NCI-H2029 treated with DMSO at 0.1 percent for 48 hours (cell line): Measurements from ENCODE around the gene TREML4.
"Not testable (repeated sequence)": the region's sequence is repeated elsewhere in the genome, so short reads cannot be mapped to it uniquely, and the experiment has no call there.

ENCODE experiments used
- DNase-seq: peaks from one replicate; lab custom pipeline; 2025; lab: John Stamatoyannopoulos, UW

The TREML4 gene, protein sequence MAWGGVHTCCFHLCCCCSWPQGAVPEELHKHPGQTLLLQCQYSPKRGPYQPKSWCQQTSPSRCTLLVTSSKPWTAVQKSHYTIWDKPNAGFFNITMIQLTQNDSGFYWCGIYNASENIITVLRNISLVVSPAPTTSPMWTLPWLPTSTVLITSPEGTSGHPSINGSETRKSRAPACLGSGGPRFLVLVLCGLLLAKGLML

DNA sequence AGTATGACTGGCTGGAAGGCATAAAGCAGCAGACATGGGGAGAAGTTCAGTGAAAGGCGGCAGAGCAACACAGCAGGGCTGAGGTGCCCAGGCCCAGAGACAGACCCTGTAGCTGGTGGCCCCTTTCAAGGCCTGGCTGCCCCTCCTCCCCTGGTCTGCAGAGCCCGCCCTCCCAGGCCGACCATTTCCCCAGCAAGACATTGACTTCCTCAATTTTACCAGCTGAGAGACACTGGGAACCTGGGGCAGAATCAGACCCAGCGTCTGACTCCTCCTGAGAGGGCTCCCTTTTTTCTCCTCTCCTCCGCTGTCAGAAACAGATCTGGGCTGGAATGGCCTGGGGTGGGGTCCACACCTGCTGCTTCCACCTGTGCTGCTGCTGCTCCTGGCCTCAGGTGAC lies at the start of gene TREML4:
Gene TREML4, plus strand, starts transcription at position 254 of the 400 bp plus-strand sequence. Its CDS starts 79 bp downstream, at position 333.
- no peak for DNase-seq

DNA sequence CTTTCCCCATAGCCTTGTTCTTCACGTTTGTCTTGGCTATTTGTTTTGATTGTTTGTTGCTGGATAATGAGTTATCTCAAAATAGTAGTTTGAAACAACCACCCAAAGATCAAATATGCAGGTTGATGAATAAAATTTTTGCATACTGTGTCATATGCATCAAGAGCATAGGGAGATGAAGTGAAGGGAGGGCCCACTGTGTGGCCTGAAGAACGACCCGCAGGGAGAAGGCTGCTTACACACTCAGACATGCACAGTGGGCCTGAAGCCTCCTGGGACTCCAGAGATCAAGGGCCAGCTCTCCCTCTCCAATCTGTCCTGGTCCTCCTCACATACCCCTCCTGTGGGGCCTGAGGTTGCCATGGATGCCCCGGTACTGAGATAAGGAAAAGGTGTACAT lies 49.0 kb upstream of the TREML4 start:
- DNase-seq, result no peak

DNA sequence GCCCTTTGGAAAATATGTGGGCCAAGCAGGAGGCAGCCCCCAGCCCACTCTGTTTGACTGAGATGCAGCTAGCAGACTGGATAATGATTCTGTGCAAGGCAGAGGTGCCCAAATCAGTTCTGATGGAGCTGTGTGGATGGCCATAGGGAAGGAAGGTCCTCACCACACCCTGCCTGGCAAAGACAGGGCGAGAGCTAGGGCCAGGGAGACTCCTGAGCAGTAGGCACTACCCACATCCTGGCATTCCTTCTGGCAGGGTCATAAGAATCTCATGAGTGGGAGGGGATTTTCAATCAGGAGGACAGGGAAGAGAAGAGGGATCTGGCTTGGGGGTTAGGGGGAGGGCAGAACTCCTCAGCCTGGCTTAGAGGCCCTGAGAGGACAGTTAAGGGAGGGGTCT lies 46.6 kb upstream of the TREML4 start:
- DNase-seq, result no peak

DNA sequence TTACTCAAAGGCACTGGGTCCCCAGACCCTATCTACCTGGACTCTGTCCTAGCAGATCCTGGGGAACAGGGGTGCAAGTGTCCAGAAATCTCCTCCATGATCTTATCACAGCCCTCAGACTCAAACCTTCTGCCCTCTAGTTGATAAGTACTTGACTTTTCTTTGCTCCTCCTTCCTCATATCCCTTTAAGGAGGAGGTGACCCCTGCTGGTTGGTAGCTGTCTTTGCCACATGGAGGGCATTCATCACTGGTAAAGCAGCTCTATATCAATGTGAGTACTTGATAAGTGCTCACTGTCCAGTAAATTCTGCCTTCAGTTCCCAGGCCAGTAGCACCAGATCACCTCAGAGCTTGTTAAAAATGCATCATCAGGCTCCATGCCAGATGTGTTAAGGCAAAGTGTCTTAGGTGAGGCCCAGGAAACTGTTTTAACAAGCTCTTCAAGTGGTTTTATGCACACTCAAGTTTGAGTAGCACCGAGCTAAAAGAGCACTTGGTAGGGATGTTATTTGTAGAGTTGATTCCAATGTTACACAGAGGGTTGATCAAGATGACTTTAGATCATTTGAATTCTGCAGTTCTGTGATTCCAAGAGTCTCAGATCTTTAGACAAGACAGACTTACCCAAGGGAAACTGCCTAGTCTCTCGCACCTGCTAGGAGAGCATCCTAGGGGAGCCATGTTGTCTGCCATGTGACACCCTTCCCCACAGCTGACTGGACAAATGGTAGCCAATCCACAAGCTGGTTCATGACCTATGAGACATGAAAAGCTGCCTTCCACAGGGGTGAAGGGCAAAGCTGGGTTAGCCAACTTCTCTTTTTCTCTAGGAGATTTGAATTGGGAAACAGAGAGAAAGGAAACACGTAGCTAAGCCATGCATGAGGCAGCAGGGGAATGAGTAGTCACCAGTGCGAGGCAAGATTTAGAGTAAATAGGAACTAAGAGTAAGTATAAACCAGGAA lies 45.8 kb upstream of the TREML4 start:
- DNase-seq, result peak; percentile 79

DNA sequence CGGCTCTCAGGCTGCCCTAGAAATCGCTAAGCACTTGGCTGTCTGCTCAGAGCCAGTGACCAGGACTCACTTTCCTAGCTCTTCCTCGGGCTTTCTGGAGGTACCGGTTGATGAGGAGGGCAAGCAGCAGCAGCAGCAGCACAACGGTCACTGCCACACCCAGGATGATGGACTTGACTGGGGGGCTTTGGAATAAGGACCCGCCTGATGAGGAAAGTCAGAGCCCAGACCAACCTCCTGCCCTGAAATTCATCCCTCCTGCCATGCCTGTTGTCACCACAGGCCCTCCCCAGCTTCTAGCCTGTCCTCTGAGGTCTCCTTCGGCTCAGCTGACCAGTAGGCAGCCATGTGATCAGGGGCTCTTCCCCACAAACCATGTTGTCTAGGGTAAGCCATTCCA lies 43.4 kb upstream of the TREML4 start:
- DNase-seq, result no peak

DNA sequence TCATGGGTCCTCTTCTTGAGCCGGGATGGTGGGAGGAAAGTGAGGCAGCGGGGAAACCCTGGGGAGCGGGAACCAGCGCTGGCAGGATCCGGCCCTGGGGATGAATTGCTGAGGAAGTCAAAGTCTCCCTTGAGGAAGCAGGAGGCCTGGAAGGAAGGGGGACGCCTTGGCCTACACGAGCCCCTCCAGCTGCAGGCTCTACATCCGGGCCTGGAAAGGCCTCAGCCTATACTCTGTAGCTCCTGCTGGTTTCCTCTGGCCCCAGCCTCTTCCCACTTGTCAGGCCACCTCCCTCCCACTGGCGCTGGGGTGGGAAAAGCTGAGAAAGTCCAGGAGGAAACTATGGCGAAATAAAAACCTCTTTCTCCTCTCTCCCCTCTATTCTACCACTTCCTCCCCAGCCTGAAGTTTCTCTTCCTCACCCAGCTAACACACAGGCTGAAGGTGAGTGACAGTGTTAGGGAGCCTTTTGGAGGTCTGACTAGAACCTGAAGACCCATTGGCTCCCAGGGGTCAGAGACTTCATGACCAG lies 42.1 kb upstream of the TREML4 start:
- no peak for DNase-seq

DNA sequence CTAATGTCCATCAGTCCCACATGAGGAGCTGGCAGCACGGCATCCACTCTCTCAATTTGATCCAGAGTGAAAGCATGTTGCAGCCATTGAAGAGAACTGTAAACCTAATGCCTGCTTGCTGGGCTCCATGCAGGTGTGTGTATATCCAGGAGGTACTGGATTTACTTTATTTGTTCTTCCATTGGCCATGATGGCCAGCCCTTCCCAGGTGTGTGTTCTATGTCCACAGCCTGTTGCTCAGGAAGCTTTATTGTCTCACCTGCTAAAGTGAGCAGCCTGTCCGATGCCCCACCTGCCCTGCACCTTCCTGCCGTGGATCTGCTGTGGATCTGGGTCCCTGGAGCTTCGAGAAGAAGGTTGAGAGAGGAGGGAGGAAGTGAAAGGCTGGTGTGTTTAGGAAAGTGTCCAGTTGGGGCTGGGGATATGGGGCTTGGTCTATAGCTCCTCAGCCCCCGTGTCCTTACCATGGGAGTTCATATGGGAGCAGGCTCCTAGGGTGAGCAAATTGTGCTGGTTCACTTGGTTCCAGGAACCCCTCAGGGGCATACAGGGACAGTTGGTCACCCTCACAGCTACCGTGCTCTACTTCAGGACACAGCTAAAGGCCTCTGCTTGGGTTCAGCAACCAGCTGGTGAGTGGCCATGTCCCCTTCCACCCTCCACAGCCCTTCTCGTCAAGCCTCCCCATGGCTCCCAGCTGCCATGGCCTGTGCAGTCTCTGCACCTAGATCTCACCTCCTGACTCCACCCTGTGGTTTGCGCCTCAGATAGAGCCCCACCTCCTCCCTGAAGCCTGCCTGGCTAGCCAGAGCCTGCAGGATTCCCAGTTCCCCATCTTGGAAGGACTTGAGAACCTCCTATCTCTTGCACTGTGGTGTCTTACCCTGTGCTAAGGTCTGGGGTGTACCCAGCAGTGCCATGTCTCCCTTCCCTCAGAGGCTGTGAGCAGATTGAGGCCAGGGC lies 39.9 kb upstream of the TREML4 start:
- DNase-seq, result no peak

DNA sequence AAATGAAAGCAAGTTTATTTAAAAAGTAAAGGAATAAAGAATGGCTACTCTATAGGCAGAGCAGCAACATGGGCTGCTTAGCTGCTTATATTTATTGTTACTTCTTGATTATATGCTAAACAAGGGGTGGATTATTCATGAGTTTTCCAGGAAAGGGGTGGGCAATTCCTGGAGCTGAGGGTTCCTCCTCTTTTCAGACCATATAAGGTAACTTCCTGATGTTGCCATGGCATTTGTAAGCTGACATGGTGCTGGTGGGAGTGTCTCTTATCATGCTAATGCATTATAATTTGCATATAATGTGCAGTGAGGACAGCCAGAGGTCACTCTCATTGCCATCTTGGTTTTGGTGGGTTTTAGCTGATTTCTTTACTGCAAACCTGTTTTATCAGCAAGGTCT lies 39.1 kb upstream of the TREML4 start:
- not testable (repeated sequence) for DNase-seq

DNA sequence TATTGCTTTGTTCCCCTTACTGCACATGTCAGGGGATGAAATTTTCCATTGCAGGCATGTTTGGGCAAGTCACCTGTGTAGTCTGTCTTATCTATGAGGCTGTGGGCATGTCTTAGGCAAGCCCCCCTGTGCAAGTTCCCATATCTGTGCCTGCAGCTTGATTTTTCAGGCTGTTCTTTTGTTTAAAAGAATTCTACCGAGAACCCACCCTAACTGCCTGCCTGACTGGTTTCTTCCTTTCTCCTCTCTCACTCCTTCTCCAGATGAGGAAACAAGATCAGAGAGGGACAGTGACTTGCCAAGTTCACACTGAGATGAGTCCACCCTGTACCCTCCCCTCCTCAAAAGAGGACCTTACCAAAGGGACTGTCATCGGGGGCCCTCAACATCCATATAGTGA lies 38.2 kb upstream of the TREML4 start:
- no peak for DNase-seq

DNA sequence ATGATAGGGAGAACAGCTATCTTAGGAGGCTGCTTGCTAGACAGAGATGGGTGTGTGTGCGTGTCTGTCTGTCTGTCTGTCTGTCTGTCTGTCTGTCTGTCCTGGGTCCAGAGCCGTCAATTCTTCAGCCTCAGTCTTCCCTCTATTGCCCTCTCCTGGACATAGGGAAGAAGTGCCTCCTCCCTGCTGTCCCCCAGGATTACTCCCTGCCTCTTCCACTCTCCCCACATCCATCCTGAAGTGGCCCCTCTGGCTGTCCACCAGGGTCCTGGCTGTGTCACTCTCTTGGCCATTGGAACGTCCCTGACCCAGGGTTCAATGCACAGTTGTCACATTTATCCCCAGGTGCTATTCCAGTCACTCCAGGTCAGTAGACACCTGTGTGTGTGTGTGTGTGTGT lies 37.4 kb upstream of the TREML4 start:
- DNase-seq, result no peak

DNA sequence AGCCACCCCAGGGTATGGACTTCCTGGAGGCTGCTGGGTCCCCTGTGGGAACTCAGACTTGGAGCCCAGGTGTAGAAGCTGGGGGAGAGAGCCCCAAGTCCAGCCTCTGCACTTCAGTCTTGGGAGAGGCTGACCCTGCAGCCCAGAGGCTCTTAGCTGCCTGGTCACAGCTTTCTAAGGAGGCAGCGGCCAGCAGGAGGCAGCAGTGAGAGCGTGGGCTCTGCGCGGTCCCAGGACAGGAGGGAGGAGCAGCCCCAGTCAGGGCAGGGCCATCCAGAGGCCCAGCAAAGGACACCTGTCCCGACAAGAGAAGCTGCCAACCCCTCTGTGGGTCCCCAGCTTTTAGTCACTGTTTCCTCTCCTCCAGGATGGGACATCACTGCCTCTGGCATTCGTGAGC lies 36.6 kb upstream of the TREML4 start:
- DNase-seq, result no peak

DNA sequence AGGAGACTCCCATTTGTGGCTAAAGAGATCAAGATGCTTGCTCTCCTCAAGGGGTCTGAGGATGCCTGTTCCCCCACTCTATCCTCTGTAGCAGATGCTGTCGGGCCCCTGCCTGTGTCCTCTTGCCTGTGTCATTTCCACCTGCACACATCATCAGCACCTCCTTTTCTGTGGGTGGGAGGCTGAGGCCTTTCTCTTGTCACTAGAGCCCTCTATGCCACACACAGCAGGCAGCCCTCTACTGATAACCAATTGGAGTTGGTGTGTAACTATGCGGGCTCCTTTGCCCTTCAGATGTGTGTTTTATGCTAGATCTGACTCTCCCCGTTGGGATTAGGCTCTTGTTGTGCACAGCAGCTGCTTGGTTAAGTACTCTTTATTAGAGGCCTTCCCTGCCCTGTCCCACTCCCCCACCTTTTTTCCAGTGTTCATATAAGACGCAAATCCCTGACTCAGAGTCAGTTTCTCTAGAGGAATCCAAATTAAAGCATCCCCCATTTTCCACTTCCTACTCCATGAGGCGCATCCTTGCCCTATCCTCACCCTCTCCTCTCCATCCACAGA lies 34.9 kb upstream of the TREML4 start:
- DNase-seq, result no peak

DNA sequence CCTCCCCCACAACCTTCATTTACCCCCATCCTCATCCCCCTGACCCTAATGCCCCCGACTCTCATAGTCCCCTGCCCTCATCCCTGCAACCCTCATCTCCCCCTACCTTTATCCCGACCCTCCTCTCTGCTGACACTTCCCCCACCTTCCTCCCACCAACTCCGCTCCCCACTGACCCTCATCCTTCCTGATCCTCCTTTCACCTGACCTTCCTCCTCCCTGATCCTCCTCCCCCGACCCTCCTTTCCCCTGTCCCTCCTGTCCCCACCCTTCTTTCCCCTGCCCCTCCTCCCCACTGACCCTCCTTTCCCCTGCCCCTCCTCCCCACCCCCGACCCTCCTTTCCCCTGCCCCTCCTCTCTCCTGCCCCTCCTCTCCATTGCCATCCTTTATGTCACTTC lies 34.3 kb upstream of the TREML4 start:
- DNase-seq, result no peak

DNA sequence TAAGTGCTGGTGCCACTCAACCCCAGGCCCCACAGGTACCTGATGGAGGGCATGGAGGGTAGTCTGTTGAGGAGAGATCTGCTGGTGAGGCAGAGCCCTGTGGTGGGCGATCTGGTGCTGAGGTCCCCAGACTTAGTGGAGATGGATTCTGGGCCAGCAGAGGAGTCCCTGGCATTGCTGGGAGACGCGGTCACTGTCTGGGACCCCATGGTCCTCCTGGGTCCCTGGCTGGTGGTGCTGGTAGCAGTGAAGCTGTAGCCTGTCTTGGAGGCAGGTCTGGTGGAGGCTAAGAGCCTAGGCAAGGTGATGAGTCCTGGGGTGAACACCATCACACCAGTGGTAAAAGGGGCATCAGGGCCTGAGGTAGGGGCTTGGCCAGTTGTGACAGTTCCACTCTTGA lies 33.8 kb upstream of the TREML4 start:
- DNase-seq, result no peak

DNA sequence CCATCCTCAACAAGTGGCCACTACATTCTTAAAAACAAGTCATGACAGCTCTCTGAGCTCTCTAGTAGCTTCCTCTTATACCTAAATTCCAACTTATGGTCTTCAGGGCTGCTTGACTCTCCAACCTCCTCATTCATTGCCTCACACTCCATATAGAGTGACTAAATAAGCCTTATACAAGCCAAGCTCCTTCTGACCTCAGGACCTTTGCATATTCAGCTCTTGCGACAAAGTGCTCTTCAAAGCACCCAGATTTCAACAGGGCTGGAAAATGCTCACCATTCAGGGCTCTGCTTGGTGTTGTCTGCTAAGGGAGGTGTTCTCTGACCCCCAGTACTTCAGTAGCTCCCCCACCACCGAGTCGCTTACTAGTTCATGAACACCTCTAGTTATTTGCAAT lies 30.9 kb upstream of the TREML4 start:
- DNase-seq, result no peak

DNA sequence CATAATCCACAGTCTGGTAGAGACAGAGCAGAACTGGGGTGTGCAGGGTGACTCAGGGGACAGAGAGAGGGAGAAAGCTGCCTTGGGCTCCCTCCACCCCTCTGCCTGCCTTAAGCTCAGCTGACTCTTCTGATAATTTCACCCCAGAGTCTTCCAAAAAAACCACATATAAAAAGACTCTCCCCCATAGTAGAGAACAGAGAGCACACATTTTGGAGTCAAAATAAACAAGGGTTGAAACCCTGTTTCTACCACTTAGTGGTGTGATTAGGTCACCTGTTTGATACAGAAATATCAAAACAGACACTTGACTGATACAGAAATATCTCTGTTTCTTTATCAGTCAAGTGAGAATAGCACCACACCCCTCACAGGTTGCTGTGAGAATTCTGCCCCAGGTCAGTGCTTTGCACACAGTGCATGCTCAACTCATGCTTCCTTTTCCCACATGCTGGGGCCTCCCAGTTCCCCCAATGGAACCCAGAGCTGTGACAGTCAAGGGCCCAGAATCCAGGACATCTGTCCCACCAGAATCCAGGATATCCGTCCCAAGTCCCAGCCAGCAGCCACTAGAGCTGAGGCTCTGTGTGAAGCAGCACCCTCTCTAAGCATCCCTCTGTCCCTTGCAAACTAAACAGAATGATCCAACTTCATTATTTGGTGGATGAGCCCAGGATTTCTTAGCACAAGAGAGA lies 28.4 kb upstream of the TREML4 start:
- DNase-seq, result no peak

DNA sequence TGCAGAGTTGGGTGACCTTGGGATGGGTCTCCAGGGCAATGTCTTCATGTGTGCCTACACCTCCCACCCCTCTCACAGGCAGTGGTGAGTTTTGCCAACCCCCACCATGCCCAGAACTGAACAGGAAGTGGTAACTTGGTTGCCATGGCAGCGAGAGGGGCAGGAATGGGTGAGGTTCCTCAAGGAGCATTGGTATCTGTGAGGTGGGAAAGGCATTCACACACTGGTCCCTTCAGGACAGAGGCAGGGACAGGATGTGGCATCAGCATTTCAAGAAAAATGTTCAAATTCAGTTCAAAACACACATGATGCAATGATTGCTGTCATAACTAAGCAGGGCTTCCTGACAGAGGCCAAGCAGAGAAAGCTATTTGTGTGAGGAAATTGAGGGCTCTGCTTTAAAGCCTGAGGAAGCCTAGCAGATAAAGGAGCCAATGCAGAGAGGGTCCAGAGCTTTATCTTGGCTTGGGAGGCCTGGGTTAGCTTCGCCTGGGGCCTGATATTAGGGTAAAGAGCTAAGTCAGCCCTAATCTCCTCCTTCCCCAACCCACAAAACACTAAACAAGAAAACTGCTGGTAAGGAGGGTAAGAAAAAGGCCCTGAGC lies 27.8 kb upstream of the TREML4 start:
- no peak for DNase-seq

DNA sequence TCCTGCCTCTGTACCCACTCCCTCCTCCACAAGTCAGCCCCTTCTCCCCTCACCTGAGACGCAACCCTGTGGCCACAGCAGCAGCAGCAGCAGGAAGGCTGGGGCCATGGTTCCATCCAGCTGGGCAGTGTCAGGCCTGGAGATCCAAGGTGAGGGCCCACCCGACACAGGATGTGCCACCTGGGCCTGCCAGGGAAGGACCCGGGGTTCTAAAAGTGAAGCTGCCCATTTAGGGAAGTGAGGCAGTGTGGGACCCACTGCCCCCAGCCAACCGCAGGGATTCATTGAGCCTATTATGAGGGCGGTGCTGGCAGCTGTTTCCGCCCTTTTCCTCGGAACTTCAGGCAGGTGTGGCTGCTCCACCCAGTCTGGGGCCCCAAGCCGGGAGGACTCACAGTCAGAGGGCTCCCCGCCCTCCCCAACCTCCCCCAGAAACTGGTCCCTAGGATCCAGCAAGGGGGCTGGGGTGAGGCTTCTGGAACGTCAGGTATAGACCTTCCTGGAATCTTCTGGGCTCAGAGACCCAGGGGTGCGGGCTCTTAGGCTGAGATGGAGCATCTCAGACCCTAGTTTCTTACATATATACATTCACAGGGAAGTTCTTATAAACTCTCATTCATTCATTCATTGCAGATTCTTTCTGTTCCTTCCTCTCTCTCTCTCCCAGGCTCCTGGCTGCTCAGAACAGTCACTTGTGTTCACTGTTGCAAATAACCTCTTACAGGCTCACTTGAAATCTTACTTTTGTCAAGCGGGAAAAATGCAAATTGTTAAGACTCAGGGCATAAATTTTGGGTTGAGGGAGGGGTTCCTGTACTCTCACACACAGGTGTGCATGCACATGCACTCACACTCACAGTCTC lies 27.0 kb upstream of the TREML4 start, which contains the start of gene TREML2:
Gene TREML2, minus strand, starts transcription at position 249 of the 863 bp plus-strand sequence. Its CDS starts 141 bp downstream, at position 108.
- DNase-seq, result no peak

DNA sequence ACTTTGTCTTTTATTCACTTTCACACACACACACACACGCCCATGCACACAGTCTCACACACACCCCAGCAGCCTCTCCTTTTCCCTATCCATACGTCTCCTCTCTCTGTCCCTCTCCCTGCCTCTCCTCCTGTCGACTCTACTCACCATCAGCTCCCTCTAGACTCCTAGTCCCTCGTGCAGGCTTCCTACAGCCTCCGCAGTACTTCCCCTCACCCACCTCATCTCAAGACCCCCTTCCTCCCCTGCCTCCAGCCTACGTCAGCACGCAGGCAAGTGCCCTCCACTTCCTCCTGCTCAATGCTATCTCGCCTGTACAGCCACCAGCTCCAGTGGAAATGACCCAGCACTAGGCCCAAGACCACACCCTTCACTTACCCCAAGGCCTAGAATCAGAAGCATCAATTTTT lies 26.4 kb upstream of the TREML4 start:
- no peak for DNase-seq

DNA sequence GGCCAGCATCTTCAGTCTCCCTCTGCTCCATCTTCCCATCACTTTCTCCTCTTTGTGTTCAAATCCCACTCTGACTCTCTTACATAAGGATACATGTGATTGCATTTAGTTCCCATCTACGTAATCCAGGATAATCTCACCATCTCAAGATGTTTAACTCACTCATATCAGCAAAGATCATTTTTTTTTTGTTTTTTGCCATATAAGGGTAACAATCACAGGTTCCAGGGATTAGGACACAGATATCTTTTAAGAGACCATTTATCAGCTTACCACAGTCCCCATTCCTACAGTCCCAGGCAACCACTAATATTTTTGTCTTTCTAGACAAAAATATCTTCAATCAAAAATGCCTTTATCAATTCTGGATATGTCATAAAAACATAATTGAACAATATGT lies 24.0 kb upstream of the TREML4 start:
- DNase-seq, result no peak
